Right cardiac atrium (tissue), 5 donors: ENCODE data around the gene ZBTB33. TPM values are rescaled to one million over a fixed set of nuclear protein-coding genes. Genes with fewer than 3 reads are reported as not detected.

ENCODE experiments used
- ATAC-seq, 2 donors: fragments of 200-7000 bp; cut with Tn5 transposase; one replicate each; pipeline versions ENCODE4 v1.8.0 to v1.9.1; 2020; ENCODE audit warnings: moderate library complexity in 2 of 2, mild to moderate bottlenecking in 1 of 2
- DNase-seq, 3 donors: peaks; one replicate each; pipeline ENCODE4 v3.0.0-alpha.2; 2020
- H3K27ac ChIP-seq: one replicate; pipeline ENCODE4 v1.5.1; 2013; ENCODE audit warnings: mild to moderate bottlenecking, low read length, control low read depth, moderate library complexity
- H3K27me3 ChIP-seq: one replicate; pipeline ENCODE4 v1.6.1; 2013; ENCODE audit not compliant: control insufficient read depth, insufficient read depth
- H3K4me1 ChIP-seq: one replicate; pipeline ENCODE4 v1.6.1; 2013; ENCODE audit warnings: low read length; ENCODE audit not compliant: control insufficient read depth, insufficient read depth
- H3K4me3 ChIP-seq: one replicate; pipeline ENCODE4 v1.5.1; 2013; ENCODE audit warnings: low read length, control low read depth
- H3K9me3 ChIP-seq: one replicate; pipeline ENCODE4 v1.6.1; 2013; ENCODE audit warnings: low read length; ENCODE audit not compliant: control insufficient read depth
- WGBS: extraction: QIAGEN DNeasy Blood & Tissue Kit; methylation state at CpG from one replicate; pipeline ENCODE4 v1.1.7; 2013; 5-methylcytosine and 5-hydroxymethylcytosine counted together
- intact Hi-C, 4 donors: fragments of 100-400 bp; cut with DNase I; formaldehyde crosslinking; loops; one replicate each; pipeline versions ENCODE4 v1.11.0 to v1.14.0; 2022 to 2023
- long read RNA-seq, 4 donors: library from polyadenylated mRNA; unstranded; transcript quantifications; one replicate each; pipeline ENCODE4 v2.0.0, GENCODE V29; 2020 to 2021
- polyA plus RNA-seq: library from polyadenylated mRNA; stranded (reverse); fragments of 200-250 nt; gene quantifications from one replicate; pipeline ENCODE4 v1.2.3, GENCODE V29; 2013
- total RNA-seq, 4 donors: library from RNA; stranded (reverse); fragmentation: NEBNext Ultra II Directional; extraction: Animal tissue kit (Norgen Biotek cat#: 25700); gene quantifications; one replicate each; pipeline ENCODE4 v1.2.1, GENCODE V29; 2021
- donor health status: healthy with polysubstance abuse.
- donor health status: DM: no; HTN: yes; CAD: no.
- donor health status: DM: no; HTN: no; CAD: no.
- donor health status: DM: no; HTN: yes; CAD: no; lungs with severe emphysema.
- donor health status: DM: yes; HTN: yes; CAD: no.

ZBTB33 gene
- total RNA-seq (1 to 10 TPM; 5.8 to 7.7 (median 7.3) TPM), polyA plus RNA-seq (2.6 TPM)
- long read RNA-seq, donor 1, full-length matches to known transcripts = 5 of 7 reads
- long read RNA-seq, donor 1, partial matches to known transcripts = 0 of 7 reads
- long read RNA-seq, donor 1, other reads (novel, unspliced or antisense) = 2 of 7 reads
- long read RNA-seq, donor 2, full-length matches to known transcripts = 1 of 1 reads
- long read RNA-seq, donor 2, partial matches to known transcripts = 0 of 1 reads
- long read RNA-seq, donor 2, other reads (novel, unspliced or antisense) = 0 of 1 reads
- long read RNA-seq, donor 3, full-length matches to known transcripts = 9 of 11 reads
- long read RNA-seq, donor 3, partial matches to known transcripts = 0 of 11 reads
- long read RNA-seq, donor 3, other reads (novel, unspliced or antisense) = 2 of 11 reads
- long read RNA-seq, donor 4, full-length matches to known transcripts = 4 of 4 reads
- long read RNA-seq, donor 4, partial matches to known transcripts = 0 of 4 reads
- long read RNA-seq, donor 4, other reads (novel, unspliced or antisense) = 0 of 4 reads

- H3K27me3 ChIP-seq = no peaks in the 10 kb centered on the region
- under 1% methylated on average over 75 of the region's 75 CpGs for WGBS
- intact Hi-C loops = no loop called here
Observed at GRCh38 chrX:120250522-120251271, at the start of gene ZBTB33. TSS of gene ZBTB33 (plus strand) at chrX:120250812. CDS start at chrX:120253416, 2,604 bp downstream.

GRCh38 chrX:120200851-120201250, 49.8 kb upstream of the ZBTB33 start:
- ATAC-seq = no peak
- 90% methylated on average over 11 of the region's 11 CpGs for WGBS

More at GRCh38 chrX:120250522-120251271, at the start of gene ZBTB33:
- peak; percentile 92 to 96 (median 95) for DNase-seq
- Histone ChIP-seq H3K27ac (peak within 1 kb of the TSS; percentile 89), H3K4me3 (peak within 1 kb of the TSS; percentile 77), H3K4me1 (no peaks in the 10 kb centered on the region), H3K9me3 (no peaks in the 10 kb centered on the region)
- peak; percentile 99 for ATAC-seq

GRCh38 chrX:120205816-120206753, 44.5 kb upstream of the ZBTB33 start:
- 86% methylated on average over 12 of the region's 12 CpGs for WGBS
- H3K4me1 ChIP-seq = no peaks in the 10 kb centered on the region
- intact Hi-C loops = no loop called here
- no peak for DNase-seq
- H3K27me3 ChIP-seq = no peaks in the 10 kb centered on the region
- no peak overlapping the region for H3K4me3 ChIP-seq
- H3K27ac ChIP-seq = no peak overlapping the region
- ATAC-seq = no peak
- H3K9me3 ChIP-seq = no peaks in the 10 kb centered on the region

More at GRCh38 chrX:120200851-120201250, 49.8 kb upstream of the ZBTB33 start:
- no peaks in the 10 kb centered on the region for H3K27me3 ChIP-seq
- H3K4me3 ChIP-seq = no peak overlapping the region
- DNase-seq = no peak
- H3K27ac ChIP-seq = no peak overlapping the region
- H3K4me1 ChIP-seq = no peaks in the 10 kb centered on the region
- intact Hi-C loops = no loop called here
- no peaks in the 10 kb centered on the region for H3K9me3 ChIP-seq

GRCh38 chrX:120207009-120207605, 43.5 kb upstream of the ZBTB33 start:
- H3K4me3 ChIP-seq = no peak overlapping the region
- ATAC-seq = no peak
- no peaks in the 10 kb centered on the region for H3K4me1 ChIP-seq
- intact Hi-C loops = no loop called here
- WGBS = 79% methylated on average over 8 of the region's 8 CpGs
- no peak overlapping the region for H3K27ac ChIP-seq
- DNase-seq = no peak
- H3K9me3 ChIP-seq = no peaks in the 10 kb centered on the region
- no peaks in the 10 kb centered on the region for H3K27me3 ChIP-seq

- DNase-seq = peak in 1 of 3 donors; percentile 39
- Histone ChIP-seq H3K27me3 (no peaks in the 10 kb centered on the region), H3K4me3 (no peak overlapping the region), H3K27ac (no peak overlapping the region), H3K9me3 (no peaks in the 10 kb centered on the region), H3K4me1 (no peaks in the 10 kb centered on the region)
- peak; percentile 33 to 77 for ATAC-seq
- intact Hi-C loops = no loop called here
- WGBS = 27% methylated on average over 8 of the region's 8 CpGs
Observed at GRCh38 chrX:120213438-120214265, 37.0 kb upstream of the ZBTB33 start.

- Histone ChIP-seq H3K27ac (no peak overlapping the region), H3K27me3 (no peaks in the 10 kb centered on the region), H3K4me1 (no peaks in the 10 kb centered on the region), H3K9me3 (no peaks in the 10 kb centered on the region), H3K4me3 (no peak overlapping the region)
- no peak for DNase-seq
- WGBS = 92% methylated on average over 8 of the region's 8 CpGs
- no peak for ATAC-seq
- intact Hi-C loops = no loop called here
Observed at GRCh38 chrX:120223374-120223773, 27.2 kb upstream of the ZBTB33 start.

- H3K4me3 ChIP-seq = no peak overlapping the region
- no peaks in the 10 kb centered on the region for H3K9me3 ChIP-seq
- H3K4me1 ChIP-seq = no peaks in the 10 kb centered on the region
- no peak for ATAC-seq
- no peak for DNase-seq
- 74% methylated on average over 4 of the region's 4 CpGs for WGBS
- H3K27ac ChIP-seq = no peak overlapping the region
- intact Hi-C loops = no loop called here
- no peaks in the 10 kb centered on the region for H3K27me3 ChIP-seq
Observed at GRCh38 chrX:120224388-120224787, 26.2 kb upstream of the ZBTB33 start.

DNA sequence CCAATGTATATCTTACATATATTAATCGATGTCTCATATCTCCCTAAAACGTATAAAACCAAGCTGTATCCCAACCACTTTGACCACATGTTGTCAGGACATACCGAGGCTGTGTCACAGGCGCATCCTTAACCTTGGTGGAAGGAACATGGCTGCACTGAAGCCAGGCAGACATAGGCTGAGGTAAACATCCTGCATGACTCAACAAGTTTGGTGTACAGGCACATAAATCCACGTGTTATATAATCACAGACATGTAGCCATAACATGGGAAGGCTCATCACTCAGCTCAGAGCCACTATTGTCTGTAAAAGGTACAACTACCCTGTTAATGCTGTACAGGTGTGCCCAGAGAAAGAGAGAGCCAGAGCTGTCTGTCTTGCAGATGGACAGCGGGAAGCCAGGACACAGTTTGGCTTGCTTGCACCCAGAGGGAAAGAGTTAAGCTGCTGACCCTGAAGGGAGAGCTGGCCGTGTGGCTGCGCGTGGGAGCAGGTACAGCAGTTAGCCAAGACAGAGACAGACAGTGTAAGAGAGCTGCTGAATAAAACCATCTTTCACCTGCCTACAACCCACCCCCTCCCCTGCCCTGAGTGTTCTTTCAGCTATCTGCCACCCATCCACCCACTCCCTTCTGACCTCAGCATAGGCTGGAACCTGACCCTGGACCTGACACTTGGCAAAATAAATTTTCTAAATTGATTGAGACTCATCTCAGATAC, 22.3 kb upstream of the ZBTB33 start:
- 84% methylated on average over 9 of the region's 9 CpGs for WGBS
- Histone ChIP-seq H3K9me3 (no peaks in the 10 kb centered on the region), H3K4me3 (no peak overlapping the region), H3K27me3 (no peaks in the 10 kb centered on the region), H3K4me1 (no peaks in the 10 kb centered on the region), H3K27ac (no peak overlapping the region)
- no peak for ATAC-seq
- DNase-seq = no peak
- intact Hi-C loops = no loop called here

DNA sequence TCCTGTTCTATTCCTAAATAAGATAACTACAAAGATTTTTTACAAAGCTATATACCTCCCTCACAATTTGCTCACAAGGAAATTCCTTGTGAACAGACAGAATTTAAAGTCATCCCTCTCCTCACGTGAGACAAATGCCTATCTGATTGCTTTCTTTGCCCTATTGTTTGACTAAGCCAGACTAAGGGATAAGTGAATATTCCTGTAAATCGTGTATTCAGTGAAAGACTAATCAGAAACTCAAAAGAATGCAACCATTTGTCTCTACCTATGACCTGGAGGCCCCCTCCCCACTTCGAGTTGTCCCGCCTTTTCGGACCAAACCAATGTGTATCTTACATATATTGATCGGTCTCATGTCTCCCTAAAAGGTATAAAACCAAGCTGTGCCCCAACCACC, 15.3 kb upstream of the ZBTB33 start:
- H3K4me3 ChIP-seq = no peak overlapping the region
- ATAC-seq = no peak
- intact Hi-C loops = no loop called here
- DNase-seq = no peak
- H3K27me3 ChIP-seq = no peaks in the 10 kb centered on the region
- no peaks in the 10 kb centered on the region for H3K9me3 ChIP-seq
- H3K4me1 ChIP-seq = no peaks in the 10 kb centered on the region
- WGBS = 88% methylated on average over 6 of the region's 6 CpGs
- H3K27ac ChIP-seq = no peak overlapping the region
